Trophoblast cell (in vitro differentiated cells and primary cell): ENCODE results near the gene HOTAIR.
A peak's percentile ranks its signal among the peaks of the same experiment; 100 is the strongest.

Experiments
- DNase-seq, 2 donors: peaks; one replicate each; pipeline ENCODE4 v3.0.0-alpha.2; 2016
- H2AFZ ChIP-seq: 2 replicates; pipeline ENCODE4 v1.6.1; 2013; ENCODE audit warnings: low read length, moderate library complexity, mild to moderate bottlenecking; ENCODE audit not compliant: insufficient read depth, poor library complexity
- H2AK5ac ChIP-seq: 2 replicates; pipeline ENCODE4 v1.6.1; 2013; ENCODE audit warnings: mild to moderate bottlenecking, low read length
- H2BK120ac ChIP-seq: 2 replicates; pipeline ENCODE4 v1.6.1; 2013; ENCODE audit warnings: low read length, mild to moderate bottlenecking, moderate library complexity; ENCODE audit not compliant: insufficient read depth, poor library complexity
- H2BK12ac ChIP-seq: 2 replicates; pipeline ENCODE4 v1.6.1; 2013; ENCODE audit warnings: mild to moderate bottlenecking, low read length, moderate library complexity
- H2BK5ac ChIP-seq: 2 replicates; pipeline ENCODE4 v1.6.1; 2013; ENCODE audit warnings: low read length, low read depth, moderate library complexity, mild to moderate bottlenecking; ENCODE audit not compliant: poor library complexity
- H3K14ac ChIP-seq: 2 replicates; pipeline ENCODE4 v1.6.1; 2013; ENCODE audit warnings: mild to moderate bottlenecking, low read length
- H3K18ac ChIP-seq: 2 replicates; pipeline ENCODE4 v1.6.1; 2013; ENCODE audit warnings: mild to moderate bottlenecking, low read length
- H3K23ac ChIP-seq: 2 replicates; pipeline ENCODE4 v1.6.1; 2013; ENCODE audit warnings: low read length
- H3K27ac ChIP-seq: 2 replicates; pipeline ENCODE4 v1.5.1; 2013; ENCODE audit warnings: low read depth, mild to moderate bottlenecking, inconsistent platforms, low read length, moderate library complexity
- H3K27me3 ChIP-seq: 2 replicates; pipeline ENCODE4 v1.6.1; 2013; ENCODE audit warnings: inconsistent platforms, mild to moderate bottlenecking, low read length, moderate library complexity; ENCODE audit not compliant: insufficient read depth
- H3K36me3 ChIP-seq, 2 experiments: 1 replicate in 1 of 2; 2 replicates in 1 of 2; pipeline ENCODE4 v1.6.1; 2013; ENCODE audit warnings: low read length in 2 of 2, mild to moderate bottlenecking in 2 of 2, moderate library complexity in 1 of 2; ENCODE audit not compliant: insufficient read depth in 2 of 2, control insufficient read depth in 1 of 2
- H3K4ac ChIP-seq: 2 replicates; pipeline ENCODE4 v1.6.1; 2013; ENCODE audit warnings: low read depth, mild to moderate bottlenecking, low read length, moderate library complexity
- H3K4me1 ChIP-seq, 2 experiments: 1 replicate in 1 of 2; 2 replicates in 1 of 2; pipeline ENCODE4 v1.6.1; 2013; ENCODE audit warnings: low read length in 2 of 2, mild to moderate bottlenecking in 2 of 2, moderate library complexity in 1 of 2; ENCODE audit not compliant: insufficient read depth in 2 of 2, control insufficient read depth in 1 of 2
- H3K4me2 ChIP-seq: 2 replicates; pipeline ENCODE4 v1.6.1; 2013; ENCODE audit warnings: inconsistent platforms, mild to moderate bottlenecking, low read length, moderate library complexity
- H3K4me3 ChIP-seq: 2 replicates; pipeline ENCODE4 v1.5.1; 2013; ENCODE audit warnings: mild to moderate bottlenecking, low read depth, low read length, inconsistent platforms
- H3K79me1 ChIP-seq: one replicate; pipeline ENCODE4 v1.6.1; 2013; ENCODE audit warnings: low read length
- H3K79me2 ChIP-seq: 2 replicates; pipeline ENCODE4 v1.6.1; 2013; ENCODE audit warnings: low read length, mild to moderate bottlenecking; ENCODE audit not compliant: control insufficient read depth, insufficient read depth, poor library complexity
- H3K9ac ChIP-seq: 2 replicates; pipeline ENCODE4 v1.6.1; 2013; ENCODE audit warnings: mild to moderate bottlenecking, low read length
- H3K9me3 ChIP-seq: 2 replicates; pipeline ENCODE4 v1.6.1; 2013; ENCODE audit warnings: low read depth, mild to moderate bottlenecking, control low read depth, inconsistent platforms, low read length; ENCODE audit not compliant: insufficient read depth
- H4K12ac ChIP-seq: 2 replicates; pipeline ENCODE4 v1.6.1; 2013; ENCODE audit warnings: low read depth, mild to moderate bottlenecking, low read length, moderate library complexity
- H4K8ac ChIP-seq: 2 replicates; pipeline ENCODE4 v1.6.1; 2013; ENCODE audit warnings: low read depth, mild to moderate bottlenecking, low read length, moderate library complexity
- H4K91ac ChIP-seq: one replicate; pipeline ENCODE4 v1.6.1; 2013; ENCODE audit warnings: low read depth, mild to moderate bottlenecking, low read length, moderate library complexity
- WGBS: extraction: QIAGEN DNeasy Blood & Tissue Kit; methylation state at CpG from one replicate; pipeline ENCODE4 v1.1.7; 2013; ENCODE audit warnings: missing lambda C conversion rate; ENCODE audit not compliant: insufficient read length, insufficient coverage; ENCODE audit errors: extremely low coverage; 5-methylcytosine and 5-hydroxymethylcytosine counted together

The HOTAIR gene

GRCh38 chr12:54002278-54002914, 27.6 kb upstream of the HOTAIR start:
- no peak overlapping the region for H3K4ac ChIP-seq
- no peak overlapping the region for H4K12ac ChIP-seq
- H3K9ac ChIP-seq, result no peak overlapping the region
- H2BK12ac ChIP-seq, result no peak overlapping the region
- no peaks in the 10 kb centered on the region for H3K79me1 ChIP-seq
- H3K4me3 ChIP-seq, result no peak overlapping the region
- H2BK120ac ChIP-seq, result no peak overlapping the region
- H4K91ac ChIP-seq, result no peak overlapping the region
- no peak overlapping the region for H3K14ac ChIP-seq
- H3K79me2 ChIP-seq, result no peaks in the 10 kb centered on the region
- H3K4me2 ChIP-seq, result no peak overlapping the region
- no CpG with 5 or more reads among the region's 19 CpGs for WGBS
- no peak overlapping the region for H2AFZ ChIP-seq
- DNase-seq, result no peak
- no peak overlapping the region for H2BK5ac ChIP-seq
- no peak overlapping the region for H2AK5ac ChIP-seq
- no peak overlapping the region for H4K8ac ChIP-seq
- peaks cover 0 to 3% of the 10 kb centered on the region in 2 experiments for H3K4me1 ChIP-seq
- H3K9me3 ChIP-seq, result peaks cover 10% of the 10 kb centered on the region
- H3K27me3 ChIP-seq, result peaks cover 95% of the 10 kb centered on the region
- no peak overlapping the region for H3K23ac ChIP-seq
- no peaks in the 10 kb centered on the region for H3K36me3 ChIP-seq
- no peak overlapping the region for H3K18ac ChIP-seq
- no peak overlapping the region for H3K27ac ChIP-seq

DNA sequence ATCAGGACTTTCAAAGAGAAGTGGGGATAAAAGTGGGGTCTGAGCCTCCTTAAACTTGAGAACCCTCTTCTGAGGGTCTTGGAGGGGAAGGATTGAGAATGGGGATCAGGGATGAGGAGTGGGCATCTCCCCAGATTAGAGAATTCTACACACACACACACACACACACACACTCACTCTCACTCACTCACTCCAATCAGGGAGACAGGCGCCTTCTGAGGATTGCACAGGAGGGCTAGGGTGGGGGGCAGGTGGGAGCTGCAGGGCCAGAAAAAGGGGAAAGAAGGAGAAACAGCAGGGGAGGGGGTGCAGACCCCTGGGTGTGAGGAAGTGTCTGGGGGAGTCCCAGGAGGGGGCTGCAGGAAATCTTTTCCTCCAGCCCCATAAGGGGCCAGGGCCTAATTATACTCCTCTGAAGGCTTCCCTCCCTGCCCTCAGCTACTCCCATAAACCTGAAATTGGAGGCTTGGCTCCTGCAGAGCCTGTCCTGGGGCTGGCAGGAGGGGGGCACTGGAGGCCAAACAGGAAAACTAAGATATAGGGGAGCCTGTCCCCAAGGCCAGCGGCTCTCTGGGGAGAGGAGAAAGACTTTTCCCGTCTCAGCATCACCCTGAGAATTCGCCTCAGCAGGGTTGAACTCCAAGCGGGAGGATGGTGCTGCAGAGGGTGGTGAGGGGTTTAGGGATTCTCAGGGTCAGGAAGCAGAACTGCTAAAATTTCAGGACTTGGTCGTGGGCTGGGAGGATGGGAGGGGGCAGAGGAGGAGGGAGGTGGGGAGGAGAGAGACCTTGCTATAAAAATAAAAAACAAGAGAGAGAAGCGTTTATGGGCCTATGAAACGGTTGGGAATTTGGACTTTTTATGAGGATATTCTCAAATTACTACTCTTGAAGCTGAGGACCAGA, 26.8 kb upstream of the HOTAIR start:
- Histone ChIP-seq H3K23ac (no peak overlapping the region), H4K12ac (no peak overlapping the region), H4K91ac (no peak overlapping the region), H3K36me3 (no peaks in the 10 kb centered on the region), H2BK12ac (no peak overlapping the region), H2BK120ac (no peak overlapping the region), H2AFZ (no peak overlapping the region), H3K9me3 (peaks cover 10% of the 10 kb centered on the region), H2AK5ac (no peak overlapping the region), H3K9ac (no peak overlapping the region), H3K79me2 (no peaks in the 10 kb centered on the region), H2BK5ac (no peak overlapping the region), H3K4me1 (peaks cover 0 to 3% of the 10 kb centered on the region in 2 experiments), H3K4me2 (no peak overlapping the region), H4K8ac (no peak overlapping the region), H3K27ac (no peak overlapping the region), H3K14ac (no peak overlapping the region), H3K4ac (no peak overlapping the region), H3K4me3 (no peak overlapping the region), H3K79me1 (no peaks in the 10 kb centered on the region), H3K18ac (no peak overlapping the region), H3K27me3 (peaks cover 97% of the 10 kb centered on the region)
- no peak for DNase-seq
- no CpG with 5 or more reads among the region's 8 CpGs for WGBS

DNA sequence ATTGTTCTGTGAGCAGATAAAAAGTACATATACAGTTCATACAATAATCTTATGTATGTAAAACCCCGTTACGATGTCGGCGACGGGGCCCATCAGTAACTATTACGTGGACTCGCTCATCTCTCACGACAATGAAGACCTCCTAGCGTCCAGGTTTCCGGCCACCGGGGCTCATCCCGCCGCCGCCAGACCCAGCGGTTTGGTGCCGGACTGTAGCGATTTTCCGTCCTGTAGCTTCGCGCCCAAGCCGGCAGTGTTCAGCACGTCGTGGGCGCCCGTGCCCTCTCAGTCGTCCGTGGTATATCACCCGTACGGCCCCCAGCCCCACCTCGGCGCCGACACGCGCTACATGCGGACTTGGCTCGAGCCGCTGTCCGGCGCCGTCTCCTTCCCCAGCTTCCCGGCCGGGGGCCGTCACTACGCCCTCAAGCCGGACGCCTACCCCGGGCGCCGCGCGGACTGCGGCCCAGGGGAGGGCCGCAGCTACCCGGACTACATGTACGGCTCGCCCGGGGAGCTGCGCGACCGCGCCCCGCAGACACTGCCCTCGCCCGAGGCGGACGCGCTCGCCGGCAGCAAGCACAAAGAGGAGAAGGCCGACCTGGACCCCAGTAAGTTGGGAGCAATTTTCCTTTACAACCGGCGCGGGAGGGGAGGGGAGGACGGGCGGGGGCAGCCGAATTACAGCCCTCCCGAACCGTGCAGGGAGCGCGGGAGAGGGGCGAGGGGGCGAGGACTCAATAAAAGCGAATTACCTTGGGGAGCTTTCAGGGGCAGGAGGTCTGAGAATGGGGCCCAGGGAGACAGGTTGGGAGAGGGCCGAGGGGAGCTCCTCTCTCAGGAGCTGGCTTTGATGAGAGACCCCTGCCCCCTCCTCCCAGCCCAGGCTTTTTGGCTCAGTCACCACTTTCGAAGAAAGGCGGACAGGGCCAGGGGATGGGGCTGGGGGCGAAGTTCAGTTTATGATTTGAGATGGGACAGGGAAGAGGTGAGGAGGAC, 25.7 kb upstream of the HOTAIR start, which contains the start of gene HOXC9:
Gene HOXC9, plus strand, starts transcription at position 46 of the 999 bp plus-strand sequence. Its CDS starts 28 bp downstream, at position 74.
- no peak within 1 kb of the TSS for H2BK120ac ChIP-seq
- no peak within 1 kb of the TSS for H3K4ac ChIP-seq
- no peak within 1 kb of the TSS for H4K8ac ChIP-seq
- no peak within 1 kb of the TSS for H3K9ac ChIP-seq
- no peak within 1 kb of the TSS for H2AFZ ChIP-seq
- no peak within 1 kb of the TSS for H3K27ac ChIP-seq
- H3K14ac ChIP-seq, result no peak within 1 kb of the TSS
- H2AK5ac ChIP-seq, result no peak within 1 kb of the TSS
- no peaks in the 10 kb centered on the region for H3K36me3 ChIP-seq
- peaks cover 98% of the 10 kb centered on the region for H3K27me3 ChIP-seq
- no CpG with 5 or more reads among the region's 87 CpGs for WGBS
- H3K79me1 ChIP-seq, result no peaks in the 10 kb centered on the region
- DNase-seq, result peak in 1 of 2 donors; percentile 57
- no peak within 1 kb of the TSS for H2BK5ac ChIP-seq
- no peak within 1 kb of the TSS for H4K91ac ChIP-seq
- H3K4me2 ChIP-seq, result peak within 1 kb of the TSS; percentile 66
- H3K18ac ChIP-seq, result no peak within 1 kb of the TSS
- H3K4me1 ChIP-seq, result peaks cover 0 to 7% of the 10 kb centered on the region in 2 experiments
- no peak within 1 kb of the TSS for H2BK12ac ChIP-seq
- H3K9me3 ChIP-seq, result peaks cover 12% of the 10 kb centered on the region
- no peak within 1 kb of the TSS for H3K23ac ChIP-seq
- no peaks in the 10 kb centered on the region for H3K79me2 ChIP-seq
- no peak within 1 kb of the TSS for H3K4me3 ChIP-seq
- H4K12ac ChIP-seq, result no peak within 1 kb of the TSS

- Histone ChIP-seq H3K4me3 (no peak overlapping the region), H4K12ac (no peak overlapping the region), H2BK12ac (no peak overlapping the region), H3K9me3 (peaks cover 12% of the 10 kb centered on the region), H3K4ac (no peak overlapping the region), H3K4me1 (peaks cover 0 to 11% of the 10 kb centered on the region in 2 experiments), H3K14ac (no peak overlapping the region), H4K8ac (no peak overlapping the region), H3K27me3 (peaks cover 98% of the 10 kb centered on the region), H2BK120ac (no peak overlapping the region), H4K91ac (no peak overlapping the region), H2AK5ac (no peak overlapping the region), H3K79me2 (no peaks in the 10 kb centered on the region), H3K36me3 (no peaks in the 10 kb centered on the region), H3K18ac (no peak overlapping the region), H2BK5ac (no peak overlapping the region), H3K79me1 (no peaks in the 10 kb centered on the region), H3K27ac (no peak overlapping the region), H3K23ac (no peak overlapping the region), H3K4me2 (peak overlapping the region; percentile 66), H2AFZ (no peak overlapping the region), H3K9ac (no peak overlapping the region)
- DNase-seq, result peak; percentile 41 to 78
- no CpG with 5 or more reads among the region's 35 CpGs for WGBS
Measured at GRCh38 chr12:53999559-54000115, 24.9 kb upstream of the HOTAIR start.
